Activated CD4-positive, alpha-beta T cell treated with anti-CD3 and anti-CD28 coated beads, Interleukin-2, amount 50 U/mL, for 48 hours (primary cell): ENCODE measurements around the gene HHIPL2.
"Not testable (repeated sequence)": the region's sequence is repeated elsewhere in the genome, so short reads cannot be mapped to it uniquely, and the experiment has no call there.

Experiments
- DNase-seq, 2 experiments: peaks; one replicate each; pipeline ENCODE4 v3.0.0-alpha.2; 2020

Gene HHIPL2

GRCh38 chr1:222539951-222540597 is 7.8 kb downstream of the HHIPL2 start:
- no peak for DNase-seq

- DNase-seq = no peak
These were observed 12.4 kb downstream of the HHIPL2 start for GRCh38 chr1:222535455-222535854.

GRCh38 chr1:222530852-222531251 is 17.1 kb downstream of the HHIPL2 start:
- DNase-seq = no peak

GRCh38 chr1:222529916-222530315 is 18.0 kb downstream of the HHIPL2 start:
- DNase-seq = no peak

- no peak for DNase-seq
These were observed 18.7 kb downstream of the HHIPL2 start for GRCh38 chr1:222529181-222529580.

GRCh38 chr1:222525951-222526350 is 22.0 kb downstream of the HHIPL2 start:
- DNase-seq = no peak

- no peak for DNase-seq
These were observed 24.1 kb downstream of the HHIPL2 start for GRCh38 chr1:222523852-222524251.

GRCh38 chr1:222522105-222522915 is 25.6 kb downstream of the HHIPL2 start:
- no peak for DNase-seq

GRCh38 chr1:222521299-222522104 is 26.4 kb downstream of the HHIPL2 start:
- no peak for DNase-seq

GRCh38 chr1:222489496-222489895 is 58.4 kb downstream of the HHIPL2 start:
- DNase-seq = not testable (repeated sequence)

- not testable (repeated sequence) for DNase-seq
These were observed 60.1 kb downstream of the HHIPL2 start for GRCh38 chr1:222487774-222488173.

GRCh38 chr1:222484005-222484404 is 63.9 kb downstream of the HHIPL2 start:
- DNase-seq = not testable (repeated sequence)

GRCh38 chr1:222479567-222479966 is 68.3 kb downstream of the HHIPL2 start:
- DNase-seq = not testable (repeated sequence)

GRCh38 chr1:222476436-222476835 is 71.5 kb downstream of the HHIPL2 start:
- DNase-seq = not testable (repeated sequence)

- DNase-seq = not testable (repeated sequence)
These were observed 74.2 kb downstream of the HHIPL2 start for GRCh38 chr1:222473717-222474116.

- DNase-seq = not testable (repeated sequence)
These were observed 74.9 kb downstream of the HHIPL2 start for GRCh38 chr1:222472776-222473540.
